Thyroid gland (tissue), 4 donors: Measurements from ENCODE around the gene HOXA3. TPM values are rescaled to one million over a fixed set of nuclear protein-coding genes. Genes with fewer than 3 reads are reported as not detected.

Experiments
- DNase-seq, 2 donors: peaks; one replicate each; pipeline ENCODE4 v3.0.0-alpha.2; 2019
- H3K27ac ChIP-seq, 3 donors: fragments of 200-600 bp; sonication (generic); 1 replicate in 2 of 3; 2 replicates in 1 of 3; pipeline ENCODE4 v1.5.1; 2016 to 2019; ENCODE audit warnings: mild to moderate bottlenecking in 1 of 3, moderate library complexity in 1 of 3
- H3K27me3 ChIP-seq: fragments of 200-600 bp; sonication (generic); one replicate; pipeline ENCODE4 v1.5.1; 2019
- H3K36me3 ChIP-seq, 2 donors: fragments of 200-600 bp; sonication (generic); one replicate each; pipeline ENCODE4 v1.5.1; 2016 to 2019
- H3K4me1 ChIP-seq, 2 donors: fragments of 200-600 bp; sonication (generic); one replicate each; pipeline ENCODE4 v1.5.1; 2017 to 2019
- H3K4me3 ChIP-seq, 3 donors: fragments of 200-600 bp; sonication (generic); replicated peaks in 1 of 3; 1 replicate in 2 of 3; 2 replicates in 1 of 3; pipeline ENCODE4 v1.5.1; 2016; ENCODE audit warnings: mild to moderate bottlenecking in 1 of 3
- H3K9me3 ChIP-seq: fragments of 200-600 bp; sonication (generic); one replicate; pipeline ENCODE4 v1.5.1; 2017
- CTCF ChIP-seq, 6 experiments: fragments of 200-600 bp in 3 of 6; fragments of 450-650 bp in 3 of 6; sonication (generic) in 3 of 6; IDR thresholded peaks; one replicate each; pipeline ENCODE4 v1.5.1; 2016 to 2019; ENCODE audit warnings: antibody characterized with exemption in 6 of 6, mild to moderate bottlenecking in 2 of 6, inconsistent platforms in 1 of 6, moderate library complexity in 1 of 6
- POLR2A ChIP-seq, 2 donors: fragments of 450-650 bp; IDR thresholded peaks; one replicate each; pipeline ENCODE4 v1.6.1; 2017; ENCODE audit warnings: antibody characterized with exemption in 2 of 2, mild to moderate bottlenecking in 2 of 2, moderate library complexity in 1 of 2
- WGBS, 2 donors: methylation state at CpG; one replicate each; pipeline ENCODE4 v1.1.5; 2017; 5-methylcytosine and 5-hydroxymethylcytosine counted together
- intact Hi-C: fragments of 100-400 bp; cut with DNase I; formaldehyde crosslinking; loops from one replicate; pipeline ENCODE4 v1.15.1; 2023
- total RNA-seq, 4 donors: library from RNA; depleted of rRNA; stranded (reverse); fragments of >200 nt; gene quantifications; one replicate each; pipeline ENCODE4 v1.2.3, GENCODE V29; 2016

HOXA3 gene
- total RNA-seq, 4 donors from 2014 or later = 0.94 to 6.1 (median 1.9) TPM

- TF ChIP-seq CTCF (IDR thresholded peaks at IDR 0.05) = no peak
- TF ChIP-seq POLR2A (IDR thresholded peaks at IDR 0.05) = no peak
- peaks cover 15 to 28% of the 10 kb centered on the region in 2 donors for H3K4me1 ChIP-seq
- intact Hi-C loops = no loop called here
These were observed 30.0 kb upstream of the HOXA3 start for GRCh38 chr7:27182285-27182841.

GRCh38 chr7:27181795-27182275 is 29.5 kb upstream of the HOXA3 start:
- peaks cover 15 to 28% of the 10 kb centered on the region in 2 donors for H3K4me1 ChIP-seq
- 27 to 44% methylated on average over 4 of the region's 4 CpGs for WGBS, 2 donors
- no peak overlapping the region for H3K4me3 ChIP-seq
- DNase-seq = no peak
- intact Hi-C loops = no loop called here
- no peak for TF ChIP-seq POLR2A (IDR thresholded peaks at IDR 0.05)
- no peaks in the 10 kb centered on the region for H3K9me3 ChIP-seq
- peaks cover 88% of the 10 kb centered on the region for H3K27me3 ChIP-seq
- H3K27ac ChIP-seq = no peak overlapping the region
- no peaks in the 10 kb centered on the region for H3K36me3 ChIP-seq

More at GRCh38 chr7:27182285-27182841, 30.0 kb upstream of the HOXA3 start:
- peaks cover 92% of the 10 kb centered on the region for H3K27me3 ChIP-seq
- H3K27ac ChIP-seq = no peak overlapping the region
- no peak overlapping the region for H3K4me3 ChIP-seq
- WGBS, 2 donors = 19 to 26% methylated on average over 3 to 4 of the region's 4 CpGs
- no peak for DNase-seq
- no peaks in the 10 kb centered on the region for H3K9me3 ChIP-seq
- no peaks in the 10 kb centered on the region for H3K36me3 ChIP-seq

GRCh38 chr7:27180431-27181420 is 28.3 kb upstream of the HOXA3 start:
- H3K4me1 ChIP-seq = peaks cover 15 to 28% of the 10 kb centered on the region in 2 donors
- no peak for TF ChIP-seq CTCF (IDR thresholded peaks at IDR 0.05)
- no peak for TF ChIP-seq POLR2A (IDR thresholded peaks at IDR 0.05)
- 33 to 48% methylated on average over 10 to 12 of the region's 12 CpGs for WGBS, 2 donors

GRCh38 chr7:27179503-27180430 is 27.4 kb upstream of the HOXA3 start:
- Histone ChIP-seq H3K9me3 (no peaks in the 10 kb centered on the region), H3K27ac (no peak overlapping the region), H3K27me3 (peaks cover 88% of the 10 kb centered on the region), H3K4me1 (peaks cover 15 to 24% of the 10 kb centered on the region in 2 donors), H3K36me3 (no peaks in the 10 kb centered on the region), H3K4me3 (no peak overlapping the region)
- WGBS, 2 donors = 3 to 11% methylated on average over 49 to 54 of the region's 56 CpGs
- TF ChIP-seq CTCF (IDR thresholded peaks at IDR 0.05) (peak; percentile 35 to 85 (median 48)), POLR2A (IDR thresholded peaks at IDR 0.05) (no peak)
- peak; percentile 34 to 45 for DNase-seq
- intact Hi-C loops = loop anchor here (10.0 kb wide), 1 partner anchor 1095 kb away; no protein-coding TSS in a partner anchor

More at GRCh38 chr7:27180431-27181420, 28.3 kb upstream of the HOXA3 start:
- Histone ChIP-seq H3K27me3 (peaks cover 88% of the 10 kb centered on the region), H3K4me3 (no peak overlapping the region), H3K9me3 (no peaks in the 10 kb centered on the region), H3K27ac (no peak overlapping the region), H3K36me3 (no peaks in the 10 kb centered on the region)
- no peak for DNase-seq
- intact Hi-C loops = no loop called here

GRCh38 chr7:27179030-27179429 is 26.6 kb upstream of the HOXA3 start:
- no peak overlapping the region for H3K27ac ChIP-seq

More at GRCh38 chr7:27179030-27179429, 26.6 kb upstream of the HOXA3 start:
- WGBS, 2 donors = 28 to 44% methylated on average over 14 of the region's 14 CpGs
- H3K9me3 ChIP-seq = no peaks in the 10 kb centered on the region
- no peaks in the 10 kb centered on the region for H3K36me3 ChIP-seq
- no peak overlapping the region for H3K4me3 ChIP-seq
- peaks cover 88% of the 10 kb centered on the region for H3K27me3 ChIP-seq
- DNase-seq = no peak
- peaks cover 9 to 22% of the 10 kb centered on the region in 2 donors for H3K4me1 ChIP-seq
- intact Hi-C loops = loop anchor here (10.0 kb wide), 1 partner anchor 1094 kb away; no protein-coding TSS in a partner anchor
- TF ChIP-seq POLR2A (IDR thresholded peaks at IDR 0.05) (no peak), CTCF (IDR thresholded peaks at IDR 0.05) (no peak)
